ENCODE results near the gene PDGFD.

Gene PDGFD

DNA sequence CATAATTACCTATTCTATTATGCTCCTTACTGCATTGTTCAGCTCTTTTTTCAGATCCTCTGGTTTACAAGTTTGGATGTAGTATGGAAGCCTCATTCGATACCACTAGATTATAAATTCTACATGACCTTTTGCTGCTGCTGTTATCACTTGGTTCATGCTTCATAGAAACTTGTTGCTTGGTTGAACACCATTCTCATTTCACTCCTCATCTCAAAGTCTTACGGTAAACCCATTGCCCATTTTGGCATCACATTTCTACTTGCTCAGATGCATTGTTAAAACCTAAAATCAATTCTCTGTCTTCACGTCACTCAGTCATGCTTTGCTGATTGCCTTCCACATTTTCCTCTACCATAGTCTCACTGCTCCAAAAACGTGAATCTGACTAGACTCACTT, 283.0 kb downstream of the PDGFD start:
- Histone ChIP-seq H3K4me3 (IDR thresholded peaks at IDR 0.05; ENCODE audit: insufficient read depth, low read depth, low read length) (no peak overlapping the region), H3K4me2 (no peak overlapping the region)

DNA sequence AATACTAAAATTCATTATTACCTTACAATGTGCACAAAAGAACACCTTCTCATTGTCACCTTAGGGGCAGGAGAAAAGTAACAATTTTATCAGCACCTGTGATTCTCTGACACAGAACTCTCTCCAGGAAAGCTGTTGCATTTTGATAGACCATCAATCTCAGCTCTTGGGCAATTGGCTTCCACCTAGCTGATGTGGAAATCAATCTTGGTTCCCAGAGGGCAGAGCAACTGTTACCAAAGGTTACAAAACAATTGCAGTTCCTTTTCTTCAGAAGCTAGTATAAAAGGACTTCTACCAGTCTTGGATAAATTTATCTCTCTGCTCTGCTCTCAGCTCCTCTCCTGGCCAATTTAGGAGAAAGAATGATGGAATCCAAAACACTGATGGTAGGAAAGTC, 285.3 kb downstream of the PDGFD start:
- Histone ChIP-seq H3K4me2 (no peak overlapping the region), H3K4me1 (ENCODE audit: low read depth, poor library complexity, severe bottlenecking) (no peaks in the 10 kb centered on the region), H3K27ac (no peak overlapping the region), H2AFZ (ENCODE audit: low read depth) (no peak overlapping the region), H3K79me2 (ENCODE audit: insufficient read depth, low read depth) (no peaks in the 10 kb centered on the region), H3K27me3 (ENCODE audit: insufficient read depth, low read depth) (no peaks in the 10 kb centered on the region), H3K9ac (no peak overlapping the region), H4K20me1 (ENCODE audit: insufficient read depth) (no peaks in the 10 kb centered on the region), H3K36me3 (ENCODE audit: insufficient read depth) (no peaks in the 10 kb centered on the region), H3K4me3 (IDR thresholded peaks at IDR 0.05; ENCODE audit: insufficient read depth, low read depth, low read length) (no peak overlapping the region)
- TF ChIP-seq, protein P1, sequence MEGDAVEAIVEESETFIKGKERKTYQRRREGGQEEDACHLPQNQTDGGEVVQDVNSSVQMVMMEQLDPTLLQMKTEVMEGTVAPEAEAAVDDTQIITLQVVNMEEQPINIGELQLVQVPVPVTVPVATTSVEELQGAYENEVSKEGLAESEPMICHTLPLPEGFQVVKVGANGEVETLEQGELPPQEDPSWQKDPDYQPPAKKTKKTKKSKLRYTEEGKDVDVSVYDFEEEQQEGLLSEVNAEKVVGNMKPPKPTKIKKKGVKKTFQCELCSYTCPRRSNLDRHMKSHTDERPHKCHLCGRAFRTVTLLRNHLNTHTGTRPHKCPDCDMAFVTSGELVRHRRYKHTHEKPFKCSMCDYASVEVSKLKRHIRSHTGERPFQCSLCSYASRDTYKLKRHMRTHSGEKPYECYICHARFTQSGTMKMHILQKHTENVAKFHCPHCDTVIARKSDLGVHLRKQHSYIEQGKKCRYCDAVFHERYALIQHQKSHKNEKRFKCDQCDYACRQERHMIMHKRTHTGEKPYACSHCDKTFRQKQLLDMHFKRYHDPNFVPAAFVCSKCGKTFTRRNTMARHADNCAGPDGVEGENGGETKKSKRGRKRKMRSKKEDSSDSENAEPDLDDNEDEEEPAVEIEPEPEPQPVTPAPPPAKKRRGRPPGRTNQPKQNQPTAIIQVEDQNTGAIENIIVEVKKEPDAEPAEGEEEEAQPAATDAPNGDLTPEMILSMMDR (conservative IDR thresholded peaks at IDR 0.05; ENCODE audit: low read depth, low read length) = no peak

More for the DNA sequence above, 283.0 kb downstream of the PDGFD start:
- TF ChIP-seq, protein P1 (conservative IDR thresholded peaks at IDR 0.05; ENCODE audit: low read depth, low read length) = no peak
- H3K36me3 ChIP-seq (ENCODE audit: insufficient read depth) = no peaks in the 10 kb centered on the region
- H3K9ac ChIP-seq = no peak overlapping the region
- no peak overlapping the region for H3K27ac ChIP-seq
- no peaks in the 10 kb centered on the region for H4K20me1 ChIP-seq (ENCODE audit: insufficient read depth)
- no peaks in the 10 kb centered on the region for H3K27me3 ChIP-seq (ENCODE audit: insufficient read depth, low read depth)
- H3K4me1 ChIP-seq (ENCODE audit: low read depth, poor library complexity, severe bottlenecking) = no peaks in the 10 kb centered on the region
- no peak overlapping the region for H2AFZ ChIP-seq (ENCODE audit: low read depth)
- no peaks in the 10 kb centered on the region for H3K79me2 ChIP-seq (ENCODE audit: insufficient read depth, low read depth)

DNA sequence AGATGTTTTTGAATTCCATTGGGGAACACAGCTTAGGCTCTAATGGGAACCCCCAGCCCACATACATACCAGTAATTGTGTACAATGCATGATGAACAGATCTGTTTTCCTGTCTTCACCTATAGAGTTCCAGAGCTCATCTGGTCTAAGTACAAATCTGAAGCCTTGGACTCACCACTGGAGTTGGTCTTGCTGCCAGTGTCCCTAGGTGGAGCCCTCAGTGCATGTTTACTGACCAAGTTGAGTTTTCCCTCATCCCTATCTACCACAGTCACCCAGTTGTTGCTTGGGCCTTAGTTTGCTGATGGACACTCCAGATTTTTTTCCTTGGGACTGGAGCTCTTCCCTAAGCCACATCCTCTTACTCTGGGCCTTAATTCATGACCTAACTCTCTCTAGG, 286.7 kb downstream of the PDGFD start:
- Histone ChIP-seq H3K79me2 (ENCODE audit: insufficient read depth, low read depth) (no peaks in the 10 kb centered on the region), H3K27ac (no peak overlapping the region), H3K4me1 (ENCODE audit: low read depth, poor library complexity, severe bottlenecking) (no peaks in the 10 kb centered on the region), H3K36me3 (ENCODE audit: insufficient read depth) (no peaks in the 10 kb centered on the region), H3K9ac (no peak overlapping the region), H4K20me1 (ENCODE audit: insufficient read depth) (no peaks in the 10 kb centered on the region), H3K4me3 (IDR thresholded peaks at IDR 0.05; ENCODE audit: insufficient read depth, low read depth, low read length) (no peak overlapping the region), H2AFZ (ENCODE audit: low read depth) (no peak overlapping the region), H3K27me3 (ENCODE audit: insufficient read depth, low read depth) (no peaks in the 10 kb centered on the region), H3K4me2 (no peak overlapping the region)
- TF ChIP-seq, protein P1 (conservative IDR thresholded peaks at IDR 0.05; ENCODE audit: low read depth, low read length) = no peak

DNA sequence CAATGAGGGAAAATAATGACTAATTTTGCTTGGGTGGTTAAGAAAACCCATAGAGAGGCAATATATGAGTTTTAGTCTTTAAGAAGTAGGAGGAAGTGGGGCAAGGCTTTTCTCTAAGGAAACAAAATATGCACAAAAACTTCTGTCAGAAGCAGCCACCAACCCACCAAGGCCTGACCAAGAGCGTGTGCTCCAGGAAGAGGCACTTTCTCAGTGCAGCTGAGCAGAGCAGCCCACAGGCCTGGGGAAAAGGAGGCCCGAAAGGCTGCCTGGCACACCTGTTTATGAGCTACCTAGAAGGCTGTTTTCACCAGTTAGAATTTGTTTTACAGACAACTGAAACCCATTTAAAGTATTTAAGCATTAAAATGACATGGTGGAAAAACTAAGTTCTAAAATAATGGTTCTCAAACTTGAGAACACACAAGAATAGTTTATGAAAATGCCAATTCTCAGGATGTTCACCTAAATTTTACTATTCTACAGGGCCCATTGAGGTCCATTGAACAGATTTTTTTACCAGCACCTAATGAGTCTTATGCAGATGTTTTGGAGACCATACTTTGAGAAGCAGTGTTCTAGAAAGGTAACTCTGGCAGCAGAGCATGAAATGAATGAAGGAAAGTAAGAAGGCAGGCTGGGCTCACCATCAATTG, 288.0 kb downstream of the PDGFD start:
- Histone ChIP-seq H3K4me2 (no peak overlapping the region), H4K20me1 (ENCODE audit: insufficient read depth) (no peaks in the 10 kb centered on the region), H3K27ac (no peak overlapping the region), H3K79me2 (ENCODE audit: insufficient read depth, low read depth) (no peaks in the 10 kb centered on the region), H3K4me3 (IDR thresholded peaks at IDR 0.05; ENCODE audit: insufficient read depth, low read depth, low read length) (no peak overlapping the region), H2AFZ (ENCODE audit: low read depth) (no peak overlapping the region), H3K9ac (no peak overlapping the region), H3K27me3 (ENCODE audit: insufficient read depth, low read depth) (no peaks in the 10 kb centered on the region), H3K36me3 (ENCODE audit: insufficient read depth) (no peaks in the 10 kb centered on the region), H3K4me1 (ENCODE audit: low read depth, poor library complexity, severe bottlenecking) (no peaks in the 10 kb centered on the region)
- TF ChIP-seq, protein P1 (conservative IDR thresholded peaks at IDR 0.05; ENCODE audit: low read depth, low read length) = no peak
